ENCODE data around the gene ANKLE2. TPM values are rescaled to one million over a fixed set of nuclear protein-coding genes. Genes with fewer than 3 reads are reported as not detected.

ANKLE2 gene
- total and polyA plus RNA-seq, 2 of the 8 experiments (the other 6 are each of a cell fraction or from before 2014, with no cell fraction given): 41.0 to 64.9 TPM

DNA sequence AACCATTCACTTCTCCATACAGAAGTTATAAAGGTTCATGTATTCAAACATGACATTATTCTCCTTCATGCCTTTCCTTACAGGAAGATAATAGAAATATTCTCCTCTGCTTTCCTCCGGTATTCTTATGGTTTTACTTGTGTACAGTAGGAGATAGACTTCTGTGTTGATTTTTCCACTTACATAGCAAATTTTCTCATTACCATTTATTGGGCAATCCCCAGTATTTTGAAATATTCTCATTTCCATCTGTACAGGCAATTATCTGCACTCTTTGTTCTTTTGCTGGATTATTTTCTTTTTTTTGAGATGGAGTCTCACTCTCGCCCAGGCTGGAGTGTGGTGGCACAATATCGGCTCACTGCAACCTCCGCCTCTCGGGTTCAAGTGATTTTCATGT lies 63.3 kb downstream of the ANKLE2 start (continued):
- TF ChIP-seq CHD7 (IDR thresholded peaks at IDR 0.05; ENCODE audit: insufficient replicate concordance, low read length) (no peak), JUND (IDR thresholded peaks at IDR 0.05; ENCODE audit: low read length) (no peak)
- TF ChIP-seq, protein P1, sequence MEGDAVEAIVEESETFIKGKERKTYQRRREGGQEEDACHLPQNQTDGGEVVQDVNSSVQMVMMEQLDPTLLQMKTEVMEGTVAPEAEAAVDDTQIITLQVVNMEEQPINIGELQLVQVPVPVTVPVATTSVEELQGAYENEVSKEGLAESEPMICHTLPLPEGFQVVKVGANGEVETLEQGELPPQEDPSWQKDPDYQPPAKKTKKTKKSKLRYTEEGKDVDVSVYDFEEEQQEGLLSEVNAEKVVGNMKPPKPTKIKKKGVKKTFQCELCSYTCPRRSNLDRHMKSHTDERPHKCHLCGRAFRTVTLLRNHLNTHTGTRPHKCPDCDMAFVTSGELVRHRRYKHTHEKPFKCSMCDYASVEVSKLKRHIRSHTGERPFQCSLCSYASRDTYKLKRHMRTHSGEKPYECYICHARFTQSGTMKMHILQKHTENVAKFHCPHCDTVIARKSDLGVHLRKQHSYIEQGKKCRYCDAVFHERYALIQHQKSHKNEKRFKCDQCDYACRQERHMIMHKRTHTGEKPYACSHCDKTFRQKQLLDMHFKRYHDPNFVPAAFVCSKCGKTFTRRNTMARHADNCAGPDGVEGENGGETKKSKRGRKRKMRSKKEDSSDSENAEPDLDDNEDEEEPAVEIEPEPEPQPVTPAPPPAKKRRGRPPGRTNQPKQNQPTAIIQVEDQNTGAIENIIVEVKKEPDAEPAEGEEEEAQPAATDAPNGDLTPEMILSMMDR (IDR thresholded peaks at IDR 0.05; ENCODE audit: control extremely low read depth in 1 of 3, insufficient read depth in 1 of 3, low read depth in 1 of 3, low read length in 3 of 3): no peak

All from H1 (cell line).